HepG2 (cell line): ENCODE data around the gene POU5F1. TPM values are rescaled to one million over a fixed set of nuclear protein-coding genes. Genes with fewer than 3 reads are reported as not detected.
"Not testable (repeated sequence)": the region's sequence is repeated elsewhere in the genome, so short reads cannot be mapped to it uniquely, and the experiment has no call there.

Experiments
- ATAC-seq: fragments of 200-7000 bp; cut with Tn5 transposase; 3 replicates; pipeline ENCODE4 v1.9.1; 2020; ENCODE audit warnings: mild to moderate bottlenecking, moderate library complexity
- BruUV-seq: library from RNA; stranded (reverse); fragments of 400-500 nt; replicated peaks from 2 replicates; lab custom pipeline; 2021; lab: Mats Ljungman, UMichigan
- CTCF ChIA-PET: fragments of 300-600 bp; formaldehyde crosslinking; extraction: SDS; loops from one replicate; lab custom pipeline; 2021; ENCODE audit warnings: low total read pairs, inconsistent platforms, low intra/inter-chr PET ratio; lab: Yijun Ruan, JAX
- POLR2A ChIA-PET: fragments of 350-600 bp; sonication (Branson Sonifier 250); formaldehyde crosslinking; loops from one replicate; lab custom pipeline; 2020; ENCODE audit warnings: antibody characterized with exemption, inconsistent platforms; lab: Yijun Ruan, JAX
- DNase-seq: peaks from one replicate; pipeline ENCODE4 v3.0.0-alpha.2; 2015; ENCODE audit warnings: low spot score
- FAIRE-seq: peaks from 3 replicates; lab custom pipeline; 2011; peaks lifted over from hg19 to GRCh38; lab: Jason Lieb, UNC
- H2AFZ ChIP-seq: one replicate; pipeline ENCODE4 v1.6.1; 2011; ENCODE audit warnings: low read length, inconsistent platforms
- H3K27ac ChIP-seq: fragments of 300-600 bp; 3 replicates; pipeline ENCODE4 v1.8.0; 2011; ENCODE audit warnings: mixed run types, mild to moderate bottlenecking, mixed read lengths, low read length, inconsistent platforms; ENCODE audit not compliant: insufficient read depth; ENCODE audit errors: extremely low read length
- H3K27me3 ChIP-seq, 2 experiments: fragments of 200-600 bp in 1 of 2; 2 replicates in 1 of 2; 3 replicates in 1 of 2; pipeline versions ENCODE4 v1.6.0 to v1.8.0; 2011; ENCODE audit warnings: low read length in 2 of 2, mild to moderate bottlenecking in 2 of 2, moderate library complexity in 2 of 2, inconsistent platforms in 1 of 2; ENCODE audit not compliant: insufficient read depth in 2 of 2, control insufficient read depth in 1 of 2
- H3K36me3 ChIP-seq, 2 experiments: fragments of 200-600 bp in 1 of 2; replicated peaks in 1 of 2; 2 replicates in 1 of 2; 3 replicates in 1 of 2; pipeline versions ENCODE4 v1.5.1 to v1.8.0; 2011; ENCODE audit warnings: low read length in 2 of 2, inconsistent platforms in 1 of 2; ENCODE audit not compliant: insufficient read depth in 2 of 2, control insufficient read depth in 1 of 2
- H3K4me1 ChIP-seq: 2 replicates; pipeline ENCODE4 v1.5.1; 2012; ENCODE audit warnings: low read length, inconsistent platforms; ENCODE audit not compliant: insufficient read depth
- H3K4me2 ChIP-seq: 2 replicates; pipeline ENCODE4 v1.6.0; 2011; ENCODE audit warnings: low read depth, low read length, inconsistent platforms
- H3K4me3 ChIP-seq, 3 experiments: fragments of 200-600 bp in 1 of 3; sonication (generic), shearing (Covaris generic) in 1 of 3; replicated peaks in 1 of 3; 2 replicates each; pipeline ENCODE4 v1.5.1; 2011 to 2016; ENCODE audit warnings: low read length in 3 of 3, inconsistent platforms in 2 of 3, low read depth in 2 of 3, mild to moderate bottlenecking in 2 of 3, control low read depth in 1 of 3, mixed read lengths in 1 of 3; ENCODE audit not compliant: insufficient read depth in 1 of 3
- H3K79me2 ChIP-seq: one replicate; pipeline ENCODE4 v1.6.1; 2011; ENCODE audit warnings: low read length, inconsistent platforms; ENCODE audit not compliant: insufficient read depth
- H3K9ac ChIP-seq: 2 replicates; pipeline ENCODE4 v1.6.0; 2011; ENCODE audit warnings: mild to moderate bottlenecking, low read depth, low read length, inconsistent platforms; ENCODE audit not compliant: insufficient read depth
- H3K9me3 ChIP-seq: 2 replicates; pipeline ENCODE4 v1.5.1; 2012; ENCODE audit warnings: mild to moderate bottlenecking, low read length
- H4K20me1 ChIP-seq: 2 replicates; pipeline ENCODE4 v1.6.0; 2011; ENCODE audit warnings: inconsistent platforms, mild to moderate bottlenecking, low read length, moderate library complexity; ENCODE audit not compliant: insufficient read depth
- BCL6 ChIP-seq: IDR thresholded peaks from 2 replicates; pipeline ENCODE4 v1.6.1; 2016; ENCODE audit warnings: missing genetic modification reagents, missing compliant biosample characterization
- CTCF ChIP-seq: sonication (generic); formaldehyde crosslinking; IDR thresholded peaks from 2 replicates; pipeline ENCODE4 v1.5.0; 2020; ENCODE audit warnings: mild to moderate bottlenecking, missing genetic modification reagents, moderate library complexity
- ZNF605 ChIP-seq: sonication (generic); formaldehyde crosslinking; IDR thresholded peaks from 2 replicates; pipeline ENCODE4 v1.8.0; 2022; ENCODE audit warnings: mild to moderate bottlenecking, missing genetic modification reagents
- WGBS: methylation state at CpG from one replicate; pipeline ENCODE4 v1.1.6; 2017; ENCODE audit warnings: low lambda C conversion rate; 5-methylcytosine and 5-hydroxymethylcytosine counted together
- in situ Hi-C: cut with HindIII; loops from 2 replicates; pipeline ENCODE4 v1.10.0; 2017; ENCODE audit warnings: low pct_unique_long_range_greater_than_20kb; ENCODE audit not compliant: extremely low pct_ligation_motif_present
- intact Hi-C: fragments of 100-400 bp; cut with micrococcal nuclease; formaldehyde crosslinking; loops from one replicate; pipeline ENCODE4 v1.10.0; 2022; ENCODE audit not compliant: unreplicated experiment
- polyA plus RNA-seq, 8 experiments: library from polyadenylated mRNA; depleted of rRNA in 3 of 8; stranded (reverse) in 7 of 8; unstranded in 1 of 8; fragments of >200 nt; fragmentation: Illumina TruSeq in 4 of 8; extraction: Trizol in 4 of 8; gene quantifications; 2 replicates each; pipeline versions ENCODE4 v1.2.1 to v1.2.3, GENCODE V29; 2011 to 2016; ENCODE audit warnings: low read depth in 4 of 8, missing spikeins in 1 of 8, mixed read lengths in 1 of 8; ENCODE audit not compliant: insufficient read depth in 1 of 8
- total RNA-seq, 5 experiments: library from RNA; depleted of rRNA; stranded (reverse); fragments of >200 nt; fragmentation: Illumina TruSeq; extraction: Trizol; gene quantifications; 2 replicates each; pipeline ENCODE4 v1.2.3, GENCODE V29; 2016; ENCODE audit warnings: low read depth in 1 of 5

Gene POU5F1
- total and polyA plus RNA-seq, 2 of the 13 experiments (the other 11 are each of a cell fraction or from before 2014, with no cell fraction given) = 2.5 to 7.2 TPM

GRCh38 chr6:31189223-31189622 lies 18.7 kb upstream of the POU5F1 start:
- not testable (repeated sequence) for H3K27me3 ChIP-seq, FAIRE-seq

GRCh38 chr6:31187780-31188194 lies 17.3 kb upstream of the POU5F1 start:
- in situ Hi-C loops = no loop called here
- Histone ChIP-seq H3K9me3 (no peaks in the 10 kb centered on the region), H2AFZ (no peak overlapping the region), H4K20me1 (no peaks in the 10 kb centered on the region), H3K4me3 (no peak overlapping the region), H3K4me2 (no peak overlapping the region), H3K79me2 (peaks cover 29% of the 10 kb centered on the region), H3K27me3 (no peaks in the 10 kb centered on the region), H3K9ac (no peak overlapping the region), H3K27ac (no peak overlapping the region), H3K4me1 (peaks cover 36% of the 10 kb centered on the region), H3K36me3 (0 out of 5 replicates have a peak, but pooled peaks cover 0 to 2% of the 10 kb centered on the region in 2 experiments)
- no peak for FAIRE-seq
- no peak for ATAC-seq
- 91% methylated on average over 5 of the region's 5 CpGs for WGBS
- CTCF ChIA-PET = no interaction called here
- TF ChIP-seq BCL6 = no peak
- TF ChIP-seq ZNF605 (CRISPR knock-in tag) = 0 out of 2 replicates have a peak, but pooled peaks have one; percentile 33
- no TSS peak for BruUV-seq
- POLR2A ChIA-PET = interaction anchor here (1.6 to 1.8 kb wide), 2 partner anchors 29 to 42 kb away, joined by 3 to 5 read pairs; partner anchors contain the start of gene TCF19
- no peak for DNase-seq
- intact Hi-C loops = no loop called here

More at GRCh38 chr6:31189223-31189622, 18.7 kb upstream of the POU5F1 start:
- BruUV-seq, POLR2A ChIA-PET, H3K9me3 ChIP-seq, H3K27ac ChIP-seq, H3K9ac ChIP-seq, ATAC-seq, H3K4me3 ChIP-seq, DNase-seq, in situ Hi-C loops, intact Hi-C loops, H4K20me1 ChIP-seq, H2AFZ ChIP-seq, H3K4me2 ChIP-seq, H3K36me3 ChIP-seq: not testable (repeated sequence)
- Histone ChIP-seq H3K79me2 (peaks cover 15% of the 10 kb centered on the region), H3K4me1 (peaks cover 23% of the 10 kb centered on the region)
- 62% methylated on average over 3 of the region's 3 CpGs for WGBS
- TF ChIP-seq CTCF (CRISPR knock-in tag) = 0 out of 2 replicates have a peak, but pooled peaks have one; percentile 8
- CTCF ChIA-PET = interaction anchor here (1.3 kb wide), 1 partner anchor 52 kb away, joined by 4 read pairs; no protein-coding TSS in a partner anchor
